Transverse colon (tissue), 4 donors: ENCODE data around the gene BCL2L13. TPM values are rescaled to one million over a fixed set of nuclear protein-coding genes. Genes with fewer than 3 reads are reported as not detected.

Experiments
- DNase-seq: peaks from one replicate; pipeline ENCODE4 v3.0.0-alpha.2; 2019
- H3K27ac ChIP-seq, 4 donors: fragments of 200-600 bp; sonication (generic); 2 replicates each; pipeline ENCODE4 v1.5.1; 2016 to 2018; ENCODE audit warnings: inconsistent platforms in 4 of 4
- H3K27me3 ChIP-seq: fragments of 200-600 bp; sonication (generic); 2 replicates; pipeline ENCODE4 v1.5.1; 2017; ENCODE audit warnings: inconsistent platforms
- H3K36me3 ChIP-seq, 4 donors: fragments of 200-600 bp; sonication (generic); 2 replicates each; pipeline ENCODE4 v1.5.1; 2017 to 2019; ENCODE audit warnings: inconsistent platforms in 4 of 4
- H3K4me1 ChIP-seq, 4 donors: fragments of 200-600 bp; sonication (generic); 2 replicates each; pipeline ENCODE4 v1.5.1; 2017 to 2020; ENCODE audit warnings: inconsistent platforms in 4 of 4
- H3K4me3 ChIP-seq, 4 donors: fragments of 200-600 bp; sonication (generic); 1 replicate in 1 of 4; 2 replicates in 3 of 4; pipeline versions ENCODE4 v1.5.1 to v1.6.1; 2017 to 2019; ENCODE audit warnings: inconsistent platforms in 4 of 4
- H3K9me3 ChIP-seq, 2 donors: fragments of 200-600 bp; sonication (generic); 2 replicates each; pipeline ENCODE4 v1.5.1; 2017 to 2019; ENCODE audit warnings: inconsistent platforms in 2 of 2
- CTCF ChIP-seq, 5 experiments: fragments of 200-600 bp in 3 of 5; fragments of 450-650 bp in 2 of 5; sonication (generic) in 3 of 5; IDR thresholded peaks; 1 replicate in 2 of 5; 2 replicates in 3 of 5; pipeline ENCODE4 v1.5.1; 2016 to 2017; ENCODE audit warnings: antibody characterized with exemption in 5 of 5, inconsistent platforms in 3 of 5, mild to moderate bottlenecking in 2 of 5, moderate library complexity in 1 of 5
- EP300 ChIP-seq: sonication (generic); formaldehyde crosslinking; IDR thresholded peaks from one replicate; pipeline ENCODE4 v1.6.1; 2017; ENCODE audit warnings: antibody characterized with exemption, low read depth
- POLR2A ChIP-seq: fragments of 450-650 bp; IDR thresholded peaks from one replicate; pipeline ENCODE4 v1.6.1; 2016; ENCODE audit warnings: antibody characterized with exemption, mild to moderate bottlenecking, moderate library complexity
- POLR2AphosphoS5 ChIP-seq, 3 donors: sonication (generic); formaldehyde crosslinking; IDR thresholded peaks; one replicate each; pipeline ENCODE4 v1.6.1; 2016; ENCODE audit warnings: antibody characterized with exemption in 3 of 3
- WGBS, 2 donors: methylation state at CpG; one replicate each; pipeline ENCODE4 v1.1.5; 2018; ENCODE audit warnings: low coverage in 1 of 2; 5-methylcytosine and 5-hydroxymethylcytosine counted together
- in situ Hi-C, 4 donors: fragments of 200-750 bp; cut with MboI; loops; one replicate each; pipeline versions ENCODE4 v1.15.0 to v1.15.1; 2017; ENCODE audit warnings: low sequenced_read_pairs in 3 of 4, low pct_ligation_motif_present in 1 of 4, low pct_unique_long_range_greater_than_20kb in 1 of 4
- intact Hi-C: fragments of 100-400 bp; cut with DNase I; formaldehyde crosslinking; loops from one replicate; pipeline ENCODE4 v1.15.1; 2023; ENCODE audit warnings: low total_unique reads
- total RNA-seq, 4 donors: library from RNA; depleted of rRNA; stranded (reverse); fragments of >200 nt; gene quantifications; one replicate each; pipeline ENCODE4 v1.1.0, GENCODE V29; 2016

The BCL2L13 gene
- total RNA-seq, 4 donors from 2014 or later = 44.0 to 115 (median 59.6) TPM

- in situ Hi-C loops = no loop called here
- peak overlapping the region in 3 of 4 donors; percentile 3 to 39 (median 9) for H3K4me3 ChIP-seq
These were observed 67.7 kb downstream of the BCL2L13 start for GRCh38 chr22:17705951-17706900.

GRCh38 chr22:17706947-17707346, 68.4 kb downstream of the BCL2L13 start:
- 88 to 97% methylated on average over 1 of the region's 1 CpG for WGBS, 2 donors
- Histone ChIP-seq H3K36me3 (no peaks in the 10 kb centered on the region), H3K9me3 (no peaks in the 10 kb centered on the region), H3K4me3 (peak overlapping the region in 3 of 4 donors; percentile 3 to 39 (median 9)), H3K4me1 (peaks cover 0 to 30% (median 16%) of the 10 kb centered on the region in 4 donors), H3K27me3 (no peaks in the 10 kb centered on the region), H3K27ac (peak overlapping the region; percentile 77 to 83 (median 82))
- no peak for DNase-seq
- in situ Hi-C loops (no loop called here), intact Hi-C loops (no loop called here)
- TF ChIP-seq EP300 (no peak), CTCF (IDR thresholded peaks at IDR 0.05) (no peak), POLR2AphosphoS5 (IDR thresholded peaks at IDR 0.05) (no peak), POLR2A (no peak)

More at GRCh38 chr22:17705951-17706900, 67.7 kb downstream of the BCL2L13 start:
- TF ChIP-seq POLR2AphosphoS5 (IDR thresholded peaks at IDR 0.05) (peak; percentile 83 to 85 (median 84)), CTCF (IDR thresholded peaks at IDR 0.05) (no peak), EP300 (no peak), POLR2A (peak; percentile 37)
- peak; percentile 54 for DNase-seq
- intact Hi-C loops = no loop called here
- peak overlapping the region; percentile 77 to 83 (median 82) for H3K27ac ChIP-seq
- no peaks in the 10 kb centered on the region for H3K9me3 ChIP-seq
- no peaks in the 10 kb centered on the region for H3K27me3 ChIP-seq
- H3K36me3 ChIP-seq = no peaks in the 10 kb centered on the region
- peaks cover 0 to 24% (median 14%) of the 10 kb centered on the region in 4 donors for H3K4me1 ChIP-seq
- WGBS, 2 donors = 29 to 33% methylated on average over 9 of the region's 9 CpGs

- Histone ChIP-seq H3K27me3 (no peaks in the 10 kb centered on the region), H3K9me3 (no peaks in the 10 kb centered on the region), H3K4me3 (peak overlapping the region in 1 of 4 donors; percentile 39), H3K36me3 (no peaks in the 10 kb centered on the region), H3K27ac (peak overlapping the region; percentile 77 to 83 (median 82)), H3K4me1 (peaks cover 0 to 36% (median 18%) of the 10 kb centered on the region in 4 donors)
- in situ Hi-C loops (no loop called here), intact Hi-C loops (no loop called here)
- DNase-seq = no peak
- 58 to 64% methylated on average over 3 of the region's 3 CpGs for WGBS, 2 donors
- TF ChIP-seq CTCF (IDR thresholded peaks at IDR 0.05) (no peak), POLR2A (no peak), POLR2AphosphoS5 (IDR thresholded peaks at IDR 0.05) (no peak), EP300 (no peak)
These were observed 69.0 kb downstream of the BCL2L13 start for GRCh38 chr22:17707526-17707925.

GRCh38 chr22:17710023-17710422, 71.5 kb downstream of the BCL2L13 start:
- no peak for DNase-seq
- WGBS, 2 donors = 93 to 100% methylated on average over 2 to 5 of the region's 5 CpGs
- H3K27ac ChIP-seq = no peak overlapping the region
- peaks cover 0 to 36% (median 19%) of the 10 kb centered on the region in 4 donors for H3K4me1 ChIP-seq
- TF ChIP-seq CTCF (IDR thresholded peaks at IDR 0.05) (no peak), POLR2AphosphoS5 (IDR thresholded peaks at IDR 0.05) (peak in 1 of 3 donors; percentile 18), EP300 (no peak), POLR2A (no peak)
- H3K9me3 ChIP-seq = no peaks in the 10 kb centered on the region
- intact Hi-C loops = no loop called here
- H3K27me3 ChIP-seq = no peaks in the 10 kb centered on the region
- H3K36me3 ChIP-seq = no peaks in the 10 kb centered on the region
- in situ Hi-C loops = no loop called here
- H3K4me3 ChIP-seq = no peak overlapping the region
